Measurements from ENCODE around the gene RIC8B. TPM values are rescaled to one million over a fixed set of nuclear protein-coding genes. Genes with fewer than 3 reads are reported as not detected.
A peak's percentile ranks its signal among the peaks of the same experiment; 100 is the strongest.

Gene RIC8B
- total RNA-seq, 6 experiments from 2014 or later = 8.0 to 12.0 (median 10.2) TPM

GRCh38 chr12:106893451-106893850 lies 119.0 kb downstream of the RIC8B start:
- peak; percentile 43 for DNase-seq
- TF ChIP-seq CTCF (IDR thresholded peaks at IDR 0.05) = no peak
- Mint-ChIP-seq H3K9me3 (no peaks in the 10 kb centered on the region), H3K4me3 (no peak overlapping the region), H3K36me3 (ENCODE audit: low read depth) (no peaks in the 10 kb centered on the region; the same call in 1 of the 2 replicates), H3K27ac (no peak overlapping the region), H3K27me3 (ENCODE audit: insufficient read depth) (peaks cover 3% of the 10 kb centered on the region; the same call in 1 of the 2 replicates), H3K4me1 (ENCODE audit: low read depth) (peaks cover 15% of the 10 kb centered on the region)

- H3K4me3 Mint-ChIP-seq = no peak overlapping the region
- H3K27ac Mint-ChIP-seq = no peak overlapping the region
- peaks cover 8% of the 10 kb centered on the region for H3K27me3 Mint-ChIP-seq (ENCODE audit: insufficient read depth)
- DNase-seq = no peak
- TF ChIP-seq CTCF (IDR thresholded peaks at IDR 0.05) = no peak
- peaks cover 16% of the 10 kb centered on the region for H3K4me1 Mint-ChIP-seq (ENCODE audit: low read depth)
- H3K9me3 Mint-ChIP-seq = no peaks in the 10 kb centered on the region
- no peaks in the 10 kb centered on the region for H3K36me3 Mint-ChIP-seq (ENCODE audit: low read depth)
Observed at GRCh38 chr12:106894774-106895173, 120.3 kb downstream of the RIC8B start.

- DNase-seq = no peak
- H3K4me3 Mint-ChIP-seq = no peak overlapping the region
- peaks cover 8% of the 10 kb centered on the region for H3K27me3 Mint-ChIP-seq (ENCODE audit: insufficient read depth)
- no peaks in the 10 kb centered on the region for H3K36me3 Mint-ChIP-seq (ENCODE audit: low read depth)
- peaks cover 16% of the 10 kb centered on the region for H3K4me1 Mint-ChIP-seq (ENCODE audit: low read depth)
- TF ChIP-seq CTCF (IDR thresholded peaks at IDR 0.05) = no peak
- H3K9me3 Mint-ChIP-seq = no peaks in the 10 kb centered on the region
- no peak overlapping the region; the same call in 1 of the 2 replicates for H3K27ac Mint-ChIP-seq
Observed at GRCh38 chr12:106896603-106897002, 122.1 kb downstream of the RIC8B start.

- peak; percentile 23 for DNase-seq
- Mint-ChIP-seq H3K4me1 (ENCODE audit: low read depth) (peaks cover 16% of the 10 kb centered on the region), H3K4me3 (no peak overlapping the region), H3K27me3 (ENCODE audit: insufficient read depth) (peaks cover 8% of the 10 kb centered on the region), H3K9me3 (no peaks in the 10 kb centered on the region), H3K36me3 (ENCODE audit: low read depth) (no peaks in the 10 kb centered on the region), H3K27ac (no peak overlapping the region; the same call in 1 of the 2 replicates)
- peak; percentile 25; the same call in 1 of the 2 replicates for TF ChIP-seq CTCF (IDR thresholded peaks at IDR 0.05)
Observed at GRCh38 chr12:106897082-106897481, 122.6 kb downstream of the RIC8B start.

GRCh38 chr12:106897981-106898901 lies 123.8 kb downstream of the RIC8B start:
- no peaks in the 10 kb centered on the region for H3K36me3 Mint-ChIP-seq (ENCODE audit: low read depth)
- peaks cover 21% of the 10 kb centered on the region for H3K4me1 Mint-ChIP-seq (ENCODE audit: low read depth)
- TF ChIP-seq CTCF (IDR thresholded peaks at IDR 0.05) = no peak
- peaks cover 9% of the 10 kb centered on the region for H3K27me3 Mint-ChIP-seq (ENCODE audit: insufficient read depth)
- H3K9me3 Mint-ChIP-seq = no peaks in the 10 kb centered on the region
- H3K27ac Mint-ChIP-seq = no peak overlapping the region
- no peak for DNase-seq
- no peak overlapping the region for H3K4me3 Mint-ChIP-seq

All from HFFc6 (cell line).